K562 (cell line): ENCODE measurements around the gene COL9A2. TPM values are rescaled to one million over a fixed set of nuclear protein-coding genes. Genes with fewer than 3 reads are reported as not detected.

Experiments used
- ATAC-seq: fragments of 200-7000 bp; cut with Tn5 transposase; 3 replicates; pipeline ENCODE4 v1.9.1; 2020; ENCODE audit warnings: moderate library complexity
- BruUV-seq: library from RNA; stranded (reverse); fragments of 400-500 nt; replicated peaks from 2 replicates; lab custom pipeline; 2021; lab: Mats Ljungman, UMichigan
- CTCF ChIA-PET: fragments of 300-600 bp; formaldehyde crosslinking; extraction: SDS; loops from one replicate; lab custom pipeline; 2021; ENCODE audit warnings: low intra/inter-chr PET ratio; lab: Yijun Ruan, JAX
- POLR2A ChIA-PET: fragments of 300-600, 350-650 bp; sonication (Branson Sonifier 250); formaldehyde crosslinking; extraction: SDS; loops from one replicate; lab custom pipeline; 2021; ENCODE audit warnings: antibody characterized with exemption, inconsistent platforms; lab: Yijun Ruan, JAX
- DNase-seq, 4 experiments: peaks; one replicate each; pipeline versions ENCODE4 v3.0.0 to v3.0.0-alpha.2; 2011 to 2018; ENCODE audit warnings: low spot score in 3 of 4, mixed read lengths in 3 of 4; ENCODE audit errors: extremely low read depth in 1 of 4
- FAIRE-seq: peaks from 2 replicates; lab custom pipeline; 2011; peaks lifted over from hg19 to GRCh38; lab: Jason Lieb, UNC
- H2AFZ ChIP-seq: 2 replicates; pipeline ENCODE4 v1.6.0; 2011; ENCODE audit warnings: low read depth, low read length, control low read depth, inconsistent platforms
- H3K27ac ChIP-seq: fragments of 200-600 bp; 3 replicates; pipeline ENCODE4 v1.8.0; 2011; ENCODE audit warnings: low read depth, mild to moderate bottlenecking, control low read depth, inconsistent platforms, low read length, moderate library complexity, mixed read lengths; ENCODE audit errors: extremely low read depth
- H3K27me3 ChIP-seq, 2 experiments: fragments of 300-600 bp in 1 of 2; 2 replicates in 1 of 2; 3 replicates in 1 of 2; pipeline versions ENCODE4 v1.6.0 to v1.8.0; 2011; ENCODE audit warnings: inconsistent platforms in 2 of 2, low read length in 2 of 2, mild to moderate bottlenecking in 1 of 2, mixed read lengths in 1 of 2, moderate library complexity in 1 of 2; ENCODE audit not compliant: control insufficient read depth in 2 of 2, insufficient read depth in 2 of 2
- H3K36me3 ChIP-seq: fragments of 300-600 bp; 3 replicates; pipeline ENCODE4 v1.8.0; 2011; ENCODE audit warnings: mild to moderate bottlenecking, low read length, inconsistent platforms; ENCODE audit not compliant: control insufficient read depth, insufficient read depth
- H3K4me1 ChIP-seq, 2 experiments: fragments of 200-600 bp in 1 of 2; replicated peaks in 1 of 2; 2 replicates in 1 of 2; 3 replicates in 1 of 2; pipeline versions ENCODE4 v1.5.1 to v1.8.0; 2011; ENCODE audit warnings: inconsistent platforms in 2 of 2, low read length in 2 of 2, mild to moderate bottlenecking in 1 of 2, mixed read lengths in 1 of 2, moderate library complexity in 1 of 2; ENCODE audit not compliant: control insufficient read depth in 2 of 2, insufficient read depth in 2 of 2
- H3K4me2 ChIP-seq: 2 replicates; pipeline ENCODE4 v1.6.1; 2011; ENCODE audit warnings: low read length, control low read depth, inconsistent platforms, mixed read lengths; ENCODE audit not compliant: insufficient read depth
- H3K4me3 ChIP-seq: fragments of 200-600 bp; sonication (generic), shearing (Covaris generic); 2 replicates; pipeline ENCODE4 v1.5.1; 2016; ENCODE audit warnings: control low read depth, inconsistent platforms
- H3K79me2 ChIP-seq: fragments of 200-600 bp; 3 replicates; pipeline ENCODE4 v1.8.0; 2011; ENCODE audit warnings: low read length, inconsistent platforms; ENCODE audit not compliant: control insufficient read depth, insufficient read depth
- H3K9ac ChIP-seq, 2 experiments: 2 replicates each; pipeline versions ENCODE4 v1.6.0 to v1.6.1; 2011; ENCODE audit warnings: low read depth in 2 of 2, low read length in 2 of 2, control low read depth in 1 of 2, inconsistent platforms in 1 of 2, mild to moderate bottlenecking in 1 of 2, mixed read lengths in 1 of 2; ENCODE audit not compliant: insufficient read depth in 1 of 2
- H3K9me1 ChIP-seq: one replicate; pipeline ENCODE4 v1.6.0; 2011; ENCODE audit warnings: inconsistent platforms, mild to moderate bottlenecking, low read length, moderate library complexity; ENCODE audit not compliant: control insufficient read depth, insufficient read depth
- H3K9me3 ChIP-seq: replicated peaks from 2 replicates; pipeline ENCODE4 v1.5.1; 2011; ENCODE audit warnings: low read depth, low read length, inconsistent platforms; ENCODE audit not compliant: control insufficient read depth, insufficient read depth
- H4K20me1 ChIP-seq: replicated peaks from 2 replicates; pipeline ENCODE4 v1.6.1; 2011; ENCODE audit warnings: low read length, inconsistent platforms, mixed read lengths; ENCODE audit not compliant: control insufficient read depth, insufficient read depth
- PML ChIP-seq: IDR thresholded peaks from 2 replicates; pipeline ENCODE4 v1.6.1; 2012; ENCODE audit warnings: low read length, inconsistent platforms
- SNAPC5 ChIP-seq: fragments of 250-450 bp; sonication (Bioruptor Pico); IDR thresholded peaks from 2 replicates; pipeline ENCODE4 v1.8.0; 2021; ENCODE audit warnings: moderate library complexity, mild to moderate bottlenecking, inconsistent platforms
- ZBTB40 ChIP-seq, 2 experiments: fragments of 450-650 bp in 1 of 2; sonication (generic) in 1 of 2; formaldehyde crosslinking in 1 of 2; IDR thresholded peaks; 2 replicates each; pipeline versions ENCODE4 v1.7.1 to v1.9.0; 2016 to 2022; ENCODE audit warnings: inconsistent platforms in 1 of 2, mild to moderate bottlenecking in 1 of 2, missing genetic modification reagents in 1 of 2
- ZNF717 ChIP-seq: fragments of 250-450 bp; sonication (Bioruptor Pico); IDR thresholded peaks from 2 replicates; pipeline ENCODE4 v1.5.0; 2021
- WGBS: fragments of 100-300 bp; shearing (Covaris generic); methylation state at CpG from one replicate; pipeline ENCODE4 v1.1.6; 2016; ENCODE audit warnings: low coverage, mixed read lengths; ENCODE audit not compliant: insufficient coverage; ENCODE audit errors: missing lambda C conversion rate; 5-methylcytosine and 5-hydroxymethylcytosine counted together
- in situ Hi-C: fragments of 300-500 bp; cut with MboI; formaldehyde crosslinking; loops from 4 replicates; pipeline ENCODE4 v1.15.0; 2018; ENCODE audit warnings: inconsistent platforms, mixed read lengths
- intact Hi-C: fragments of 100-400 bp; cut with micrococcal nuclease; formaldehyde crosslinking; loops from 2 replicates; pipeline ENCODE4 v1.14.2; 2022
- polyA plus RNA-seq, 8 experiments: library from polyadenylated mRNA; depleted of rRNA in 4 of 8; stranded (reverse) in 5 of 8; unstranded in 3 of 8; fragments of >200 nt; fragmentation: Nextera tagmentation in 2 of 8; fragmentation: Illumina TruSeq in 1 of 8; extraction: Ambion mirVana in 2 of 8; extraction: Trizol in 1 of 8; gene quantifications; 2 replicates each; pipeline versions ENCODE4 v1.2.1 to v1.2.3, GENCODE V29; 2011 to 2014; ENCODE audit warnings: inconsistent platforms in 1 of 8, missing spikeins in 1 of 8
- total RNA-seq, 7 experiments: library from RNA; depleted of rRNA in 6 of 7; stranded (reverse); fragments of >200 nt in 6 of 7; fragmentation: Illumina TruSeq in 2 of 7; extraction: Trizol in 2 of 7; gene quantifications; 2 replicates each; pipeline versions ENCODE4 v1.2.1 to v1.2.3, GENCODE V29; 2011 to 2021; ENCODE audit warnings: low replicate concordance in 1 of 7

Gene COL9A2
- total and polyA plus RNA-seq, 9 of the 15 experiments (the other 6 are each of a cell fraction or from before 2014, with no cell fraction given): 0.03 to 2.2 (median 0.31) TPM

- H3K27me3 ChIP-seq: no peaks in the 10 kb centered on the region
- BruUV-seq: no TSS peak
- intact Hi-C loops: no loop called here
- no peaks in the 10 kb centered on the region for H4K20me1 ChIP-seq
- WGBS: 61% methylated on average over 4 of the region's 4 CpGs
- FAIRE-seq (no peak), ATAC-seq (no peak)
- CTCF ChIA-PET: no interaction called here
- TF ChIP-seq SNAPC5 (CRISPR knock-in tag) (0 out of 2 replicates have a peak, but pooled peaks have one; percentile 3), ZNF717 (CRISPR knock-in tag) (no peak)
- TF ChIP-seq, all 486 proteins: peak for 1
- POLR2A ChIA-PET: interaction anchor here (0.5 to 1.5 kb wide), 7 partner anchors 8 to 670 kb away, joined by 3 to 5 read pairs (median 4); no protein-coding TSS in a partner anchor
- no peaks in the 10 kb centered on the region for H3K9me3 ChIP-seq
- H3K4me2 ChIP-seq: no peak overlapping the region
- peaks cover 8% of the 10 kb centered on the region; the same call in 1 of the 3 replicates for H3K79me2 ChIP-seq
- in situ Hi-C loops: no loop called here
- peaks cover 0 to 12% of the 10 kb centered on the region in 2 experiments; a peak in 2 of 5 replicates for H3K4me1 ChIP-seq
- no peak overlapping the region for H3K9ac ChIP-seq
- no peaks in the 10 kb centered on the region for H3K9me1 ChIP-seq
- H3K27ac ChIP-seq: no peak overlapping the region
- H3K36me3 ChIP-seq: peaks cover 81% of the 10 kb centered on the region
- H3K4me3 ChIP-seq: no peak overlapping the region
- no peak for DNase-seq
- H2AFZ ChIP-seq: no peak overlapping the region
Measured at GRCh38 chr1:40273547-40274166, 43.4 kb downstream of the COL9A2 start.

- H2AFZ ChIP-seq: no peak overlapping the region
- FAIRE-seq (no peak), DNase-seq (no peak), ATAC-seq (no peak)
- CTCF ChIA-PET: no interaction called here
- no peaks in the 10 kb centered on the region for H3K9me3 ChIP-seq
- no peaks in the 10 kb centered on the region for H3K27me3 ChIP-seq
- WGBS: 100% methylated on average over 3 of the region's 3 CpGs
- H3K9ac ChIP-seq: no peak overlapping the region
- intact Hi-C loops: no loop called here
- no peak overlapping the region for H3K4me3 ChIP-seq
- BruUV-seq: no TSS peak
- peaks cover 6% of the 10 kb centered on the region; the same call in 1 of the 3 replicates for H3K79me2 ChIP-seq
- in situ Hi-C loops: no loop called here
- no peaks in the 10 kb centered on the region for H3K9me1 ChIP-seq
- no peaks in the 10 kb centered on the region for H4K20me1 ChIP-seq
- no peak overlapping the region for H3K4me2 ChIP-seq
- POLR2A ChIA-PET: interaction anchor here (0.5 to 1.5 kb wide), 3 partner anchors 9 to 272 kb away, joined by 3 to 5 read pairs (median 4); no protein-coding TSS in a partner anchor
- peaks cover 0 to 12% of the 10 kb centered on the region in 2 experiments; a peak in 2 of 5 replicates for H3K4me1 ChIP-seq
- H3K36me3 ChIP-seq: peaks cover 84% of the 10 kb centered on the region
- H3K27ac ChIP-seq: no peak overlapping the region
- TF ChIP-seq PML (no peak), ZBTB40 (IDR thresholded peaks at IDR 0.05) (peak; percentile 63; the same call in 1 of the 2 replicates), ZBTB40 (CRISPR knock-in tag; IDR thresholded peaks at IDR 0.05) (no peak)
Measured at GRCh38 chr1:40272653-40273213, 44.4 kb downstream of the COL9A2 start.
